Anterior cingulate cortex (tissue), 58 donors: ENCODE data around the gene STING1.
A peak's percentile ranks its signal among the peaks of the same experiment; 100 is the strongest.
"Not testable (repeated sequence)": the region's sequence is repeated elsewhere in the genome, so short reads cannot be mapped to it uniquely, and the experiment has no call there.

Source experiments
- DNase-seq, 58 donors: peaks; one replicate each; lab custom pipeline; 2025; lab: John Stamatoyannopoulos, UW

Gene STING1

GRCh38 chr5:139482050-139482889 is at the start of gene STING1:
TSS of gene STING1 (minus strand) at chr5:139482758. CDS start at chr5:139481704, 1,054 bp downstream.
- peak in 21 of 58 donors; percentile 5 to 41 (median 13) for DNase-seq

DNA sequence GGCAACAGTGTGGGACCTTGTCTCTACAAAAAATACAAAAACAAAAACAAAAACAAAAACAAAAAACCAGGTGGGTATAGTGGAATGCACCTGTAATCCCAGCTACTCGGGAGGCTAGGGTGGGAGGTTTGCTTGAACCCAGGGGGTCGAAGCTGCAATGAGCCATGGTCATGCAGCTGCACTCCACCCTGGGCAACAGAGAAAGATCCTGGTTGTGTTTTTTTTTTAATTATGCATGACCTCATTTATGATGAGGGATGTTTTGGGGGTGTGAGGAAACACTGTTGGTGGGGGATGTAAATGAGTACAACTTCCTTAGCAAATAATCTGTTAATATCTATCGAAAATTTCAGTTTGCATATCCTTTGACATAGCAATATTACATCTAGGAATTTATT is 49.2 kb upstream of the STING1 start:
- no peak for DNase-seq

DNA sequence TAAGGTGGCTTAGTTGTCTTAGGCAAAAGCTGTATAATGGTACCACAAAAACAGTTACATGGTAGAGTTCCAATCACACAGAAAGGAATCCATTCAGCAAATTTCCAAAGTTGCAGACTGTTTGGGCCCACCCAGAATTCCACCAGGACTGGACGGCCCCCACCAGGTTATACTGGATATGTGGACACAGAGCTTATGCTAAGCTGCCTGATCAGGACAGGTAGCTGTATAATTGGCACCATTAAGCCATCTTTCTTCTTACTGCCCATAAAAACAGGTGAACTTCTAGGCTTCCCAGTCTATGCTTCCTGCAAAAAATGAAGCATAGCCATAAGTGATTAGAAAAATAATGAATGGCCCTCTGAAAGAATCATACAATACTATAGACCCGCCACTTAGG is 47.5 kb upstream of the STING1 start:
- not testable (repeated sequence) for DNase-seq

DNA sequence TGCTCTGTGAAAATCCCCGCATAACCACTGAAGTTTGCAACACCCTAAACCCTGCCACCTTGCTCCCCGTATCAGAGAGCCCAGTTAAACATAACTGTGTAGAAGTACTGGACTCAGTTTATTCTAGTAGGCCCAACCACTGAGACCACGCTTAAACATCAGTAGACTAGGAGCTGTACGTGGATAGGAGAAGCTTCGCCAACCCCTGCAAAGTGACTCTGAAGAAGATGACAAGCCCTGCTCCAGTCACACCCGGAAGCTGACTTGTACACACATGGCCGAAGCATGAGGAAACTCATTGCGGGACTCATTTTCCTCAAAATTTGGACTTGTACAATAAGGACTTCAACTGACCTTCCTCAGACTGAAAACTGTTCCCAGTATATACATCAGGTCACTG is 46.1 kb upstream of the STING1 start:
- not testable (repeated sequence) for DNase-seq

DNA sequence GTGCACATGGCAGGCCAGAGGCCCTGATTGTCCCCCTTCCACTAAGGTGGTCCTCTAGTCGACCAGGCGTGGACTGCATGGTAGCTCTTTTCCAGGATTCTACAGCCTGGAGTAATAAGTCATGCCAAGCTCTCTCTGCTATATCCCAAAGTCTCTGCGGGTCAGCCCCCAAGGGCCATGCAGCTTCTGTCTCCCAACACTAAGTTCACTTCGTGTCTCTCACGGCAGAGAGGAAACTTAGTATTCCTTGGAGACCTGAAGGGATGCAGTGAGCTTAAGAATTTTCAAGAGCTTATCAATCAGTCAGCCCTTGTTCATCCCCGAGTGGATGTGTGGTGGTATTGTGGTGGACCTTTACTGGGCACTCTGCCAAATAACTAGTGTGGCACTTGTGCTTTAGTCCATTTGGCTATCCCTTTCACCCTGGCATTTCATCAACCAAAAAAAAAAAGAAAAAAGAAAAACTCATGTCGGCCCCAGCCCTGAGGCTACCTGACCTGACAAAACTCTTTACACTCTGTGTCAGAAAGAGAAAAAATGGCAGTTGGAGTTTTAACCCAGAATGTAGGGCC is 45.4 kb upstream of the STING1 start:
- DNase-seq: not testable (repeated sequence)

DNA sequence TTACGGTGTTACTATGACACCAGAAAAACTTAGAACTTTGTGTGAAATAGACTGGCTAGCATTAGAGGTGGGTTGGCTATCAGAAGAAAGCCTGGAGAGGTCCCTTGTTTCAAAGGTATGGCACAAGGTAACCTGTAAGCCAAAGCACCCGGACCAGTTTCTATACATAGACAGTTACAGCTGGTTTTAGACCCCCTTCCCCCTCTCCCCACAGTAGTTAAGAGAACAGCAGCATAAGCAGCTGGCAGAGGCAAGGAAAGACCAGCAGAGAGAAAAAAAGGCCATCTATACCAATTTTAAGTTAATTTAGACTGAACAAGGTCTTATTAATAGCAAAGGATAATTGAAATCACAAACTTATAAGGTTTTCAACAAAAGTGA is 44.5 kb upstream of the STING1 start:
- not testable (repeated sequence) for DNase-seq

DNA sequence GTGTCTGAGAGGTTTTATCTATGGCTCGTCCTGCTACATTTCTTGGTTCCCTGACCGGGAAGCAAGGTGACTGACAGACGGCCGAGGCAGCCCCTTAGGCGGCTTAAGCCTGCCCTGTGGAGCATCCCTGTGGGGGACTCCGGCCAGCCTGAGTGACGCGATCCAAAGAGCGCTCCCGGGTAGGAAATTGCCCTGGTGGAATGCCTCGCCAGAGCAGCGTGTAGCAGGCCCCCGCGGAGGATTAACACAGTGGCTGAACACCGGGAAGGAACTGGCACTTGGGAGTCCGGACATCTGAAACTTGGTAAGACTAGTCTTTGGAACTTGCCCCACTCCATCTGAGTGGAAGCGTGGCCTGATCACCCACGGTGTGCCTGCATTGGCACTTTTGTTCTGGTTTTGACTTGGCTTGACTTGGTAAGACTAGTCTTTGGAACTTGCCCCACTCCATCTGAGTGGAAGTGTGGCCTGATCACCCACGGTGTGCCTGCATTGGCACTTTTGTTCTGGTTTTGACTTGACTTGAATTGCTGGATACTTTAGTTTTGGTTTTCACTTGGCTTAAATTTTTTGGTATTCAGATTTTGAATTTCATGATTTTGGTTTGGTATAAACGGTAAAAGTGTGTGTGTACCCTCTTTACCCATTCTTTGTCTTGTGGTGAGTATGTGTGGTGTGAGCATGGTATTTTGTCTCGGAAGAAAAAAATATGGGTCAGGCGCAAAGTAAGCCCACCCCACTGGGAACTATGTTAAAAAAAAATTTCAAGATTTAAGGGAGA is 43.9 kb upstream of the STING1 start:
- DNase-seq: peak in 1 of 58 donors; percentile 27

GRCh38 chr5:139525586-139526308 is 43.2 kb upstream of the STING1 start:
- DNase-seq: not testable (repeated sequence)

GRCh38 chr5:139524940-139525585 is 42.5 kb upstream of the STING1 start:
- no peak for DNase-seq

- DNase-seq: no peak
Observed at GRCh38 chr5:139524446-139524845, 41.9 kb upstream of the STING1 start.

GRCh38 chr5:139523635-139524445 is 41.3 kb upstream of the STING1 start:
- DNase-seq: peak in 2 of 58 donors; percentile 8 to 11

- peak in 57 of 58 donors; percentile 44 to 95 (median 85) for DNase-seq
Observed at GRCh38 chr5:139517683-139518564, 35.4 kb upstream of the STING1 start.

- DNase-seq: no peak
Observed at GRCh38 chr5:139514486-139514856, 31.9 kb upstream of the STING1 start.

DNA sequence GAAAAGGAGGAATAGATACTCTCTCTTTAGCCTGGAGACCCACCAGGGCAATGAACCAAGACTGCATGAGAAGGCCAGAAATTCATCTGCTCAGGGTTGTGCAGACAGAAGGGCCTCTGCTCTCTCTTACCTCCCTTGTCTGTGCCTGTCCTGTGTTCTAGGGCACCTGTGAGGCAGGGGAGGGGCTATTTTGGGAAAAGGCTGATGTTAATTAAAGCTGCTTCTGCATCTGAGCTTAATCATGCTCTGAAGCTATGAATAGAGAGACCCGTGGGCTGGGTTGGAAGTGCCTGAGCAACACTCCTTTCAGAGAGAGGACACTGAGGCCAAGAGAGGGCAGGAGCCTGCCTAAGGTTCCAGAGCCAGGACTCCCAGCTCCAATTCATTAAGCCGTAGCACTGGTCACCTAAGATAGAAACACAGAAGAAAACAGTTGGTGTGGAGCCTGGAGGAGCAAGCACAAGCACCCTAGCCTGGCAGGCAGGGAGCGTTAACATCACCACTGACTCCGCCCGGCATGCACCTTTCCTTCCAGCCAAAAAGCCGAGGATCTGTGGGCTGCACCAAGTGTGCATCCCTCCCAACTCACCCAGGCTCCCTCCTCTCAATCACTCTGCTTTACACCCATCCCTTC is 31.4 kb upstream of the STING1 start:
- peak in 15 of 58 donors; percentile 4 to 56 (median 36) for DNase-seq

- DNase-seq: peak in 52 of 58 donors; percentile 2 to 75 (median 46)
Observed at GRCh38 chr5:139513434-139513833, 30.9 kb upstream of the STING1 start.

DNA sequence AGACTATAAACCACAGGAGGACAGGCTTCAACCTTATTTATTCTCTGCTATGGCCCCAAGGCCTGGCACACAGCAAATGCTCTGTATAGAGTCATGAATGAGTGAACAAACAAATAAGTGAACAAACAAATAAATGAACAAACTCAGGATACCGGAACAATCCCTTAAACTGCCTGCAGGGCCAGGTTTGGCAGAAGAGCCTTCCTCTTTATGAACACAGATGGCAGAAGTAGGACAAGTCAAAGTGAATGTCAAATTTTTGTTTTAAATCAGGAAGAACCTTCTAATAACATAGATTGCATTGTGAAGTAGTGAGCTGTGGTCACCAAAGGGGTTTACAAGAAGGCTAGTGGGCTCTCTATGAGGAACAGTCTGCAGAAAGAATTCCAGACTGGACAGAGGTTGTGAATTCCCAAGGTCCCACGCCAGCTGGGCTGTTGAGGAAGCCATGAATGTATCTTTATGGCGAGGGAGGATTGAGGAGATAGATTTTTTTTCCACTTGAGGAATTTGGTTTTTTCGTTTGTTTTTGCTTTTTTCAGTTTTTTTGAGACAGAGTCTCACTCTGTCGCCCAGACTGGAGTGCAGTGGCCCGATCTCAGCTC is 30.3 kb upstream of the STING1 start:
- no peak for DNase-seq

DNA sequence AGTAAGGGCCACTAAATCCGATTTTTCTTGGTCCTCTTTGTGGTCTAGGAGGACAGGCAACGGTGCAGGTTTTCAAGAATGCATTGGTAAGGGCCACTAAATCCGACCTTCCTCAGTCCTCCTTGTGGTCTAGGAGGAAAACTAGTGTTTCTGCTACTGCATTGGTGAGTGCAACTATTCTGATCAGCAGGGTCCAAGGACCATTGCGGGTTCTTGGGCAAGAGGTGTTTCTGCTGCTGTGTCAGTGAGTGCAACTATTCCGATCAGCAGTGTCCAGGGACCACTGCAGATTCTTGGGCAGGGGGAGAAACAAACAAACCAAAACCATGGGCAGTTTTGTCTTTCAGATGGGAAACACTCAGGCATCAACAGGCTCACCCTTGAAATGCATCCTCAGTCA is 22.2 kb upstream of the STING1 start:
- DNase-seq: not testable (repeated sequence)
